HG03432 (cell line): ENCODE results near the gene TNFRSF6B.
A peak's percentile ranks its signal among the peaks of the same experiment; 100 is the strongest.

Source experiments
- ATAC-seq: cut with Tn5 transposase; IDR thresholded peaks from one replicate; pipeline ENCODE4 v1.9.1; 2021; ENCODE audit warnings: mild to moderate bottlenecking, moderate library complexity; ENCODE audit not compliant: unreplicated experiment

Gene TNFRSF6B

DNA sequence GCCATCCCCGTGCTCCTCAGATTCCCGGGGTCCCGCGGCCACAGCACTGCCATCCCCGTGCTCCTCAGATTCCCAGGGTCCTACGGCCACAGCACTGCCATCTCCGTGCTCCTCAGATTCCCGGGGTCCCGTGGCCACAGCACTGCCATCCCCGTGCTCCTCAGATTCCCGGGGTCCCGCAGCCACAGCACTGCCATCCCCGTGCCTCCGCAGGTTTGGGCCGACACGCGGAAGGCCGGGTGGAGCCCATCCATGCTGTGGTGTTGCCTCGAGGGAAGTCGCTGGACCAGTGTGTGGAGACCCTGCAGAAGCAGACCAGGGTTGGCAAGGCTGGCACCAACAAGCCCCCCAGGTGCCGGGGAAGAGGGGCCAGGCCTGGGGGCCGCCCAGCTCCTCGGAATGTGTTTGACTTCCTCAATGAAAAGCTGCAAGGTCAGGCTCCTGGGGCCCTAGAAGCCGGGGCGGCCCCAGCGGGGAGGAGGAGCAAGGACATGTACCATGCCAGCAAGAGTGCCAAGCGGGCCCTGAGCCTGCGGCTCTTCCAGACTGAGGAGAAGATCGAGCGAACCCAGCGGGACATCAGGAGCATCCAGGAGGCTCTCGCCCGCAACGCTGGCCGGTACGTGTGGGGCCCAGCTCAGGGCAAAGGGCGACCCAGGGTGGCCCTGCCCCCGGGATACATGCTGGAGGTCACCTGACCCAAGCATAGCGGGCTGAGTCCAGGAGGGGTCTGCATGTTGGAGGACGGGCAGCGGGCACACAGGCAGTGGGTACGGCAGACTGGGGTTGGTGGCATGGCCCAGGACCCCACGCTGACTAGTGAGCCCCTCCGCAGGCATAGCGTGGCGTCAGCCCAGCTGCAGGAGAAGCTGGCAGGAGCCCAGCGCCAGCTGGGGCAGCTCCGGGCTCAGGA, 38.8 kb downstream of the TNFRSF6B start:
- ATAC-seq = no peak

DNA sequence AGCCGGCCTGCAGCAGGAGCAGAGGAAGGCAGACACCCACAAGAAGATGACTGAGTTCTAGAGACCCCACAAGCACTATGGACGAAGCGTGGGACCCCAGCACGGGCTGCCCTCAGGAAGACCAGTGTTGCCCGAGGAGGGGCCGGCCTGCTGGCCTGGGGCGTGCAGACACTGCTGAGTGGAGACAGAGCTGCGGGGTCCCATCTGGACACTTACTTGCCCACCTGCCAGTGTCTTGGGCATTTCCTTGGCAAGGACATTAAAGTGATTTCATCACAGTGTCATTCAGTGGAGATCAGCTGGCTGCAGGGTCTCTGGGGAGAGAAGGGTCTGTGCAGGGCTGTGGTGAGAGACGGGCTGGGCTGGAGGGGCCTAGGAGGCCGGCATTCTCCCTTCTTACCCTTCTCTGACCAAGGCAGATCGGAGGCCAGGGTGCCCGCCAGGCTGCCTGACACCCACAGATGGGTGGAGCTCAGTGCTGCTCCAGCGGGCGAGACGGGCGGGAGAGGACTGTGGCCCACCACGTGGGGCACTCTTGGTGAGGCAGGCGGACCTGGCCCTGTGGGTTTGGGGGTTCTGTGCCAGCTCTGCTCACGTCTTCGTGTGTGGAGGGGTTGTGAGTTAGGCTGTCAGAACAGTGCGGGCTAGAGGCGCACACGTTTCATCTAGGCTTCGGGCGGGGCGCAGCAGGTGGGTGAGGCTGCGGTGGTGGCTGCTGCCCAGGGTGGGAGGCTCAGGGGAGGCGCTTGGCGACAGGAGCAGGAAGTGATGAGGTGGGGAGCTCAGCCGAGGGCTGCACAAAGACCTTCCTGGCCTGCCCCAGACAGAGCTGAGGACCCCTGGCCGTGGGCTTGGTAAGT, 39.6 kb downstream of the TNFRSF6B start, which contains the start of gene LIME1:
LIME1 (plus strand) TSS at position 806 of the 860 bp plus-strand sequence. CDS start 886 bp downstream, outside the sequence.
- no peak for ATAC-seq

DNA sequence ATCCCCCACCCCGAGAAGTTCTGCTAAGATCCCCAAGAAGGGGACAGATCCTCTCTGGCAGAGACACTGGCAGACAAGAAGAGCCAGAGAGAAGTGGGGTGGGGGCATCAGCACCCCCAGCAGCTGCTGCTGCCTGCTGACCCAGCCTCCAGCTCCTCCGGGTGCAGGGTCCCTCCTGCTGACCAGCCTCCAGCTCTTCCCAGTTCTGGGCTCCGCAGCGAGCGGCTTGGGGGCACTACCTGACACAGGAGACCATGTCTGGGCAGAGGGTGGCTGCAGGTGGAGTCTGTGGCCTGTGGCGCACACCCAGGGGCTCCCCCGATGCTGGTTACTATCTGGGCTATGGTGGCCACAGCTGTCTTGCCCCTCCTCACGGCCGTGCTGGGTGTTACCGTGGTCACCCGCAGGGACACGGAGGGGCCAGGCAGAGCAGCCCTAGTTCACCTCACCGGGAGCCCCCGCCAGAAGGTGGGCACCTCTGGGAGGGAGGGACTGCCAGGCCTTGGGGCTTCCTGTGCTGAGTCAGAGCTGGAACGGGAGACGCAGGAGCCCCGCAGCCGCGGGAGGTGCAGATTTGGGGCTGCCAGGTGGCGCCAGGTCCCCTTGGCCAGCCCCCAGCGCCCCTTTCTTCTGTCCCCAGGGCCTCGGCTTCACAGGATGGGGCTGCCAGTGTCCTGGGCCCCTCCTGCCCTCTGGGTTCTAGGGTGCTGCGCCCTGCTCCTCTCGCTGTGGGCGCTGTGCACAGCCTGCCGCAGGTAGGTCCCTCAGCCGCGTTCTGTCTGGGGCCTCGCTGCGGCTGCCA, 40.6 kb downstream of the TNFRSF6B start:
- no peak for ATAC-seq

DNA sequence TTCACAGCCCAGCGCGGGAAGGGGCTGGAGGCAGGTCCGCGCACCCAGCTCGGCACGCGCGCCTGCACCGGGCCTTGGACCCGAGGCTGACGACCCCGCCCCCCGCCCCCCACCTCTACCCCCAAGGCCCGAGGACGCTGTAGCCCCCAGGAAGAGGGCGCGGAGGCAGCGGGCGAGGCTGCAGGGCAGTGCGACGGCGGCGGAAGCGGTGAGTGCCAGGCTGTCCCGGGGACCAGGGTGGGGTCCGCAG, 41.2 kb downstream of the TNFRSF6B start:
- no peak for ATAC-seq

DNA sequence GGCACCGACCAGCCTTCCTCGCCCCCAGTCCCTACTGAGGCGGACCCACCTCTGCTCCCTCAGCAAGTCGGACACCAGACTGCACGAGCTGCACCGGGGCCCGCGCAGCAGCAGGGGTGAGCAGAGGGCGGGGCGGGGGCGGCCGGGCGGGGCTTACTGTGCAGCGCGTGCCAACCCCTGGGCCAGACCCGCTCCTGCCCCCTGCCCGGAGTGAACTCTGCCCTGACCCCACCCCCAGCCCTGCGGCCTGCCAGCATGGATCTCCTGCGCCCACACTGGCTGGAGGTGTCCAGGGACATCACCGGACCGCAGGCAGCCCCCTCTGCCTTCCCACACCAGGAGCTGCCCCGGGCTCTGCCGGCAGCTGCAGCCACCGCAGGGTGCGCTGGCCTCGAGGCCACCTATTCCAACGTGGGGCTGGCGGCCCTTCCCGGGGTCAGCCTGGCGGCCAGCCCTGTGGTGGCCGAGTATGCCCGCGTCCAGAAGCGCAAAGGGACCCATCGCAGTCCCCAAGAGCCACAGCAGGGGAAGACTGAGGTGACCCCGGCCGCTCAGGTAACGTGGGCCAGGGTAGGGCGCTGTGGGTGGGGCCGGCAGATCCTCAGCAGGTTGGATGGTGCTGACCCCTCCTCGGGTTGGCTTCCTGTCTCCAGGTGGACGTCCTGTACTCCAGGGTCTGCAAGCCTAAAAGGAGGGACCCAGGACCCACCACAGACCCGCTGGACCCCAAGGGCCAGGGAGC, 41.7 kb downstream of the TNFRSF6B start:
- no peak for ATAC-seq

DNA sequence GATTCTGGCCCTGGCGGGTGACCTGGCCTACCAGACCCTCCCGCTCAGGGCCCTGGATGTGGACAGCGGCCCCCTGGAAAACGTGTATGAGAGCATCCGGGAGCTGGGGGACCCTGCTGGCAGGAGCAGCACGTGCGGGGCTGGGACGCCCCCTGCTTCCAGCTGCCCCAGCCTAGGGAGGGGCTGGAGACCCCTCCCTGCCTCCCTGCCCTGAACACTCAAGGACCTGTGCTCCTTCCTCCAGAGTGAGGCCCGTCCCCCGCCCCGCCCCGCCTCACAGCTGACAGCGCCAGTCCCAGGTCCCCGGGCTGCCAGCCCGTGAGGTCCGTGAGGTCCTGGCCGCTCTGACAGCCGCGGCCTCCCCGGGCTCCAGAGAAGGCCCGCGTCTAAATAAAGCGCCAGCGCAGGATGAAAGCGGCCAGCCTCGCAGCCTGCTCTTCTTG, 42.3 kb downstream of the TNFRSF6B start:
- ATAC-seq = no peak

DNA sequence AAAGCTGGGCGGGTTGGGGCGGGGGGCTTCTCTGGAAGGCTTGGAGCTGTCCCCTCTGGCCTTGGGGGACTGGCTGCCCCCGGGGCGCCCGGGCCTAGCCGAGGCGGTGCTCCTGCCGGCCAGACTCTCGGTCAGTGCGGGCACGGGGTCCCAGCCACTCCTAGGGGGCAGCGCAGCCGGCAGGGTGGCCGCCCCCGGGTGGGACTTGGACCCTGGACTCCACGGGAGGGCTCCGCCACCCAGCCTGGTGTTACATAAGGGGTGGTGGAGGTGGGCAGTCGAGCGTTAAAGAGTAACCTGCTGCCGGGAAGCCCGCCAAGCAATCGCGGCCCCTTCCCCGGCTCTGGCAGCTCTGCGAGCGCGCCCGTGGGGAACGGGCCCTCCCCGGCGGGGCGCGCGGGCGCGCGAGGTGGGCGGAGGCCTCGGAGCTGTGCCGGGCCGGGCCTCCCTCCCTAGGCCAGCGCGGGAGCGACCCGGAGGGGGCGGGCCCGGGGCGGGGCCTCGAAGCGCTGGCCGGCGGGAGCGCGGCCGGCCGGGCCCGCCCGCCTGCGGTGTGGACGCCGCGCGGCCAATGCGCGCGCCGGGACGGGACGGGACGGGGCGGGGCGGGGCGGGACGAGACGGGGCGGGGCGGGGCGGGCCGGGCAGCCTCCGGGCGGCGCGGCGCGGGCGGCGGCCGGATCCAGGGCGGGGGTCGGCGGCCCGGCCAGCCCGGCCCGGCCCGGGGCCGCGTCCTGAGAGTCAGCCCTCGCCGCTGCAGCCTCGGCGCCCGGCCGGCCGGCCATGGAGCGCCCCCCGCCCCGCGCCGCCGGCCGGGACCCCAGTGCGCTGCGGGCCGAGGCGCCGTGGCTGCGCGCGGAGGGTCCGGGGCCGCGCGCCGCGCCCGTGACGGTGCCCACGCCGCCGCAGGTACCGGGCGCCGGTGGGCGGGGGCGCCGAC, 42.9 kb downstream of the TNFRSF6B start, which contains the start of gene SLC2A4RG:
SLC2A4RG (plus strand) TSS at position 647 of the 940 bp plus-strand sequence; CDS start at position 784, 137 bp downstream.
- peak; percentile 53 for ATAC-seq

DNA sequence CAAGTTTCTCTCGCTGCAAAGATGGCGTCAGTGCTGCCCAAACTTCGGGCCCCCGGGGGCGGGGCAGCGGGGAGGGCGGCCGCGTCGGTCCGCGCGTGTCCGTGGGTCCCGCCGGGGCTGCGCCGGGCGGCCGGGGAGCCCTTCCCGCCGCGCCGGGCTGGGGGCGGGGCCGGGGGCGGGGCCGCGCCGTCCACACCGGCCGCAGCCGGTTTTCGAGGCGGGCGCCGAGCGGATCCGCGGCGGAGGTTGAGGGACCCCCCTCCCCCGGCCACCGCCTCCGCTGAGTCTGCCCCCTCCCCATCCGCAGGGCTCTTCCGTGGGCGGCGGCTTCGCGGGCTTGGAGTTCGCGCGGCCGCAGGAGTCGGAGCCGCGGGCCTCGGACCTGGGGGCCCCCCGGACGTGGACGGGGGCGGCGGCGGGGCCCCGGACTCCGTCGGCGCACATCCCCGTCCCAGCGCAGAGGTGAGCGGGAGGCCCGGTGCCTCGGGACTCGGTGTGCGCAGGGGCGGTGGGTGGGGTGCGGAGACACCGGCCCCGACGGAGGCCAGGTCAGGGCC, 43.7 kb downstream of the TNFRSF6B start:
- ATAC-seq = peak; percentile 20

DNA sequence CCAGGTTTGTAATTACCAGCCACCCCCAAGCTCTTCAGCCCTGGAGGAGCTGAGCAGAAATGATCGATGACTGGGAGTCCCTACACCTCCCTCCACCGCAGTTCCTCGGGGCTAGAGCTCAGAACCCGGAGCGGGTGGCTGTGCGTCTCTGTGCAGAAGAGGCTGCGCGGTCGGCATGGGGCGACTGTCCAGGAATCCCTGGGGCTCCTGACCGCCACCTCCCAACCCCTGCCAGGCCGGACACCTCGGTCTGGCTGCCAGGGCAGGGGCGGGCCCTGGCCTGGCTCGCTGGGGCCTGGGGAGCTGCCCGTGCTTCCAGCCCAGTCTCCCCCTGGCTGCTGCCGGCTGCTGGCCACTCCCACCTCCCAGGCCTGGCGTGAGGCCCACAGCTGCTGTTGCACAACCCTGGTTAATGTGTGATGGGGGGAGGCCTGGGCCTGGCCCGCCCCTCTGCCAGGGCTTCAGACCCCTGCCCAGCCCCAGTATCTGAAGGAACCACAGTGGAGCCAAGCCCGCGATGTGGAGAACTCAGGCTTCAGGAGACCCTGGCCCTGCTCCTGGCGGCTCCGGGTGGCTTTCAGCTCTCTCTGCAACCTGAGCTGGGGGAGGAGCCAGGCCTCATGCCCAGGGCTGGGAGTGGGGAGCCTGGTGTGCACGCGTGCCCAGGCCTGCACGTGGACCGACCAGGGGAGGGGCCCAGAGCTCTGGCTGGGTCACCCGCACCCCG, 44.3 kb downstream of the TNFRSF6B start:
- no peak for ATAC-seq

DNA sequence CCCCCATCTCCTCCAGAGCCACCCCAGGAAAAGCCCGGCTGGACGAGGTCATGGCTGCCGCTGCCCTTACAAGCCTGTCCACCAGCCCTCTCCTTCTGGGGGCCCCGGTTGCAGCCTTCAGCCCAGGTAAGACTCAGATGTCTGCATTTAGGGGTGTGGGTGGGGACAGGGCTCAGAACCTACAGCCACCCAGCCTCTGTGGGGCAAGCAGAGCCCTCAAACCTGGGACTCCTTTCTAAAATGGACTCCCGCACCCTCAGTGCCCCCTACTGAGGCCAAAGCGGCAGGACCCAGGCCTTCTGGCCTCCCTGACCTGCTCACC, 44.9 kb downstream of the TNFRSF6B start:
- no peak for ATAC-seq

DNA sequence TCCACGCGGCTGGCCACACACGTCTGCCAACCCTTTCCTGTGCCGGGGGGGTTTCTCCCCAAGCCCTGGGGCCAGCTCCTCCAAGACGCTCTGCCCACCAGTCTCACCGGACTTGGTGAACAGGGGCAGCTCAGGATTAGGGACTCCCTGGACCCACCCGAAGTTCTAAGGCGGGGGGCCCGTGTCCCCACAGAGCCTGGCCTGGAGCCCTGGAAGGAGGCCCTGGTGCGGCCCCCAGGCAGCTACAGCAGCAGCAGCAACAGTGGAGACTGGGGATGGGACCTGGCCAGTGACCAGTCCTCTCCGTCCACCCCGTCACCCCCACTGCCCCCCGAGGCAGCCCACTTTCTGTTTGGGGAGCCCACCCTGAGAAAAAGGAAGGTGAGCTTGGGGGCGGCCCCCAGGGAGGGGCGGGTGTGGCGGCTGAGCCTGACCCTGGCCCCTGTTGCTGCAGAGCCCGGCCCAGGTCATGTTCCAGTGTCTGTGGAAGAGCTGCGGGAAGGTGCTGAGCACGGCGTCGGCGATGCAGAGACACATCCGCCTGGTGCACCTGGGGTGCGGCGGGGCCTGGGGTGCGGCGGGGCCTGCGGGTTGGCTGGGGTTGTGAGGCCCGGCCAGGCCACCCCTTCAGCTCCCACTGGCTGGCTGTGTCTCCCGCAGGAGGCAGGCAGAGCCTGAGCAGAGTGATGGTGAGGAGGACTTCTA, 45.4 kb downstream of the TNFRSF6B start:
- ATAC-seq = no peak

DNA sequence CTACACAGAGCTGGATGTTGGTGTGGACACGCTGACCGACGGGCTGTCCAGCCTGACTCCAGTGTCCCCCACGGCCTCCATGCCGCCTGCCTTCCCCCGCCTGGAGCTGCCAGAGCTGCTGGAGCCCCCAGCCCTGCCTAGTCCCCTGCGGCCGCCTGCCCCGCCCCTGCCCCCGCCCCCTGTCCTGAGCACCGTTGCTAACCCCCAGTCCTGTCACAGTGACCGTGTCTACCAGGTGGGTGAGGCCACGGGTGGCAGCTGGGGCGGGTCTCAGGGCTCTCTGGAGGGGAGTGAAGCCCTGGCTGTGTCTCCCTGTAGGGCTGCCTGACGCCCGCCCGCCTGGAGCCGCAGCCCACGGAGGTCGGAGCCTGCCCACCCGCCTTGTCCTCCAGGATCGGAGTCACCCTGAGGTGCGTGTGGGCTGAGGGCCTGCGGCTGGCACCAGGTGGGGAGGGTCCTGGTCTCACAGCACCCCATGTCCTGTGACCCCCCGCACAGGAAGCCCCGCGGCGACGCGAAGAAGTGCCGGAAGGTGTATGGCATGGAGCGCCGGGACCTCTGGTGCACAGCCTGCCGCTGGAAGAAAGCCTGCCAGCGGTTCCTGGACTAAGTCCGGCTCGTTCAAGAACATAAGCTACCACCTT, 46.1 kb downstream of the TNFRSF6B start:
- no peak for ATAC-seq

DNA sequence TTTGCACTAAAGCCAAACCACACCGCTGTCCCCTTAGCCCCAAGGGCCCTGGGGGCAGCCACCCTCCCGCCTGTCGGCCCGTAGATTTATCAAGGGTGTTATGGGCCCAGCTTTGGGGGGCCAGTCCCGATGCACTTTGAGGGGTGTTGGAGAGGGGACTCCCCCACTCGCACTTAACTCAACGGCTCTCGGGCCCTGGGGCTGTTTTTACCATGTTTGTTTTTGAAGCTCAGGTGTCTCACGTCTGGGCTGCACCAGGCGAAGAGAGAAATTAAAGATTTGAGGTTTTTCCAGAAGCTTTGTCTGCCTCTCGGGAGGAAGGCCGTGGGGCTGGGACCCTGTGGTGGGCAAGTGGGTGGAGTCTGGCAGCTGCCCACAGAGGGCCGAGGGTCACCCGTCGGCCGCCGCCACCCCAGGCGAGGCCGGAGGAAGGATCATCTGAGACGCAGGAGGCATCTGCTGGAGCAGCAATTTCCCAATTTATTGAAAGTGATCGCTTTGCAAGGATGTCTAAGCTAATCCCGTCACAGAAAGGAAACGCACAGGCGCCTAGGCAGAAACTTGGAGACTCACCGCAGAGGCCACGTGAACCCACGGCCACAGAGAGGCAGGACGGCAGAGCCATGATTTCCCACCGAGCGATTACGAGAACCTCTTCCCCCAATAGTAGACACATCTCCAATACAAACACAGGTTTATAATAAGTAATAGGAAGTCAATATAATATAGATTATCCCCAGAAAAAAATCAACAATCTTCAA, 46.9 kb downstream of the TNFRSF6B start:
- no peak for ATAC-seq

DNA sequence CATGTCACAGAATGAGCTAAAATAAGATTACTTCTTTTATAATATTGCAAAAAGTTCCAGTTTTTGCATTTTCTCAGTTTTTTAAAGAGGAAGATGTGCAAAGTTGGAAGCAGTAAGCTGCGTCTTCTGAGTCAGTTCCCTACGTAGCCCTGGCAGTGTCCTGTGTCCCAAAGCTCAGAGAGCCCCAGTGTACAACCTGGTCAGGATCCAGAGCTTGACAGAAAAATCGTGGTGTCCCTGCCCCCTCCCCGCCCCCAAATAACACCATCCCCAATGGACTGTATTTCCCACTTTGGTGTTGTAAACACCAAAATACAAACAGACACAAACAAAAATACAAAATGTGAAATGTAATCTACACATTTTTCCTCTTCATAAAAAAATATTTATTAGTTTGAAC, 47.7 kb downstream of the TNFRSF6B start:
- no peak for ATAC-seq

DNA sequence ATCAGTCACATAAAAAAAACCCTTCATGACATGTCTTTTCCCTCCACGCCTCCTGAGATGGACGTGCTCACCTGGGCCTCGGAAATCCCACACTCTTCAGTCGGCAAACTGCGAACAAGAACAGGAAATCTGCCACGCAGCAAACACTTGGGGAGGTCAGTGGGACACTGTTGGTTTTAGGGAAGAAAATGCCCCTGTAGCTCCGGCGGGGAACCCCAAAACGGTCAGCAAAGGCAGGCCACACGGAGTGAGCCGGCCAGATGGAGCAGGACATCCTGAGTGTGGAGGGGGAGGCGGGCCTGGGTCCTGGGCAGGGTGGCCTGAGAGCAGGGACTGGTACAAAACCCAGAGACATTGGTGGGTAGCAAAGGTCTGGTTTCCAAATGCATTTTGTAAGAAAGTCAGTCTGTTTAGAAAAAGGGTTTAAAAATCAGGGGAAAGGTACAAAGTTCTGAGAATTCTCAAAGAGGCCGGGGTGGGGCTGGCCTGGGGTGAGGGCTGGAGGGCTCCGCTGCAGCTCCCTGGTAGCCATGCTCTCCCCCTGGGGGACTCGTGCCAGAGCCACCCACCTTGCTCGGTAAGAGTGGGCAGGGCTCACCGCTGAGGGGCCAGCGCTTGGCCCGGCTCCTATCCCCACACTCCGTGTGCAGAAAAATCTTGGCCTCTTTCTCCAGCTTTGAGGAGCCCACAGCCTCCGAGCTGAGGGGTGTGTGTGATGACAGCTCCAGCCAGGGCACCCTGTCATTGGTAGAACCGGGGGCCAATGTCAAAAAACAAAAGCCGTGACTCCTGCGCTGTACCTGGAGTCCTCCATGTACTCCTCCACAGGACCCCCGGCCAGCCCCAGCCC, 48.3 kb downstream of the TNFRSF6B start:
- no peak for ATAC-seq

DNA sequence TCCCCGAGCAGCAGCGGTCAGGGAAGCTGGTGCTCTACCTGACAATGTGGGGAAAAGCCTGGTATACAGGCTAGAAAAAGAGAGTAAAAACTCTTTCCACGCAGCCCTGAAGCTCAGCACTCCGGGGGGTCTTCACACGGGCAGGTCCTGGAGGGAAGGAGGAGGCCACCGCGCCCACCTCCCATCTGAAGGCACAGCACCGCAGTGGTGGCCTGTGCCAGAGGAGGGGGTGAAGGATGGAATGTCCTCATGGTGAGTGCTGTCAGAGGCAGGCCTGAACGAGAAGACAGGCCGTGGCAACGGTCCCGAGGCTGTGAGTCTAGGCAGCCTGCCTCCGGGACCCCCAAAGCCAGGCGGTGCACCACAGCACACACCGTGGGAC, 49.0 kb downstream of the TNFRSF6B start:
- no peak for ATAC-seq
